Brain microvascular endothelial cell (primary cell): ENCODE measurements around the gene TFB1M.

ENCODE experiments used
- DNase-seq: peaks from one replicate; pipeline ENCODE4 v3.0.0-alpha.2; 2020
- H3K27ac ChIP-seq: fragments of 250-450 bp; sonication (Bioruptor Pico); 2 replicates; pipeline ENCODE4 v1.5.1; 2020; ENCODE audit warnings: mild to moderate bottlenecking, moderate library complexity
- H3K27me3 ChIP-seq: fragments of 250-450 bp; sonication (Bioruptor Pico); replicated peaks from 2 replicates; pipeline ENCODE4 v1.5.1; 2020; ENCODE audit warnings: mild to moderate bottlenecking
- H3K36me3 ChIP-seq: fragments of 250-450 bp; sonication (Bioruptor Pico); replicated peaks from 2 replicates; pipeline ENCODE4 v1.5.1; 2020; ENCODE audit warnings: mild to moderate bottlenecking
- H3K4me3 ChIP-seq: 2 replicates; pipeline ENCODE4 v1.5.1; 2011; ENCODE audit warnings: low read depth, mild to moderate bottlenecking, control low read depth, low read length, moderate library complexity
- CTCF ChIP-seq: IDR thresholded peaks from 2 replicates; pipeline ENCODE4 v1.5.1; 2011; ENCODE audit warnings: low read depth, mild to moderate bottlenecking, moderate library complexity, low read length, control low read depth, inconsistent platforms; ENCODE audit errors: missing control alignments
- in situ Hi-C: cut with HindIII; loops from 2 replicates; pipeline ENCODE4 v1.10.0; 2017; ENCODE audit warnings: low sequenced_read_pairs, low pct_ligation_motif_present

TFB1M gene

GRCh38 chr6:155263373-155264063, 50.8 kb downstream of the TFB1M start, which contains the start of gene CLDN20:
TSS of gene CLDN20 (plus strand) at chr6:155264013. CDS start at chr6:155275720, 11,707 bp downstream.
- Histone ChIP-seq H3K27me3 (no peaks in the 10 kb centered on the region), H3K27ac (no peak within 1 kb of the TSS), H3K36me3 (peaks cover 21% of the 10 kb centered on the region), H3K4me3 (no peak within 1 kb of the TSS)
- no peak for DNase-seq
- in situ Hi-C loops = loop anchor here (25.0 kb wide), 1 partner anchor 326 kb away; no protein-coding TSS in a partner anchor
- TF ChIP-seq CTCF = no peak

GRCh38 chr6:155262655-155263054, 51.6 kb downstream of the TFB1M start:
- no peak for DNase-seq
- Histone ChIP-seq H3K4me3 (no peak overlapping the region), H3K27me3 (no peaks in the 10 kb centered on the region), H3K27ac (no peak overlapping the region), H3K36me3 (peaks cover 25% of the 10 kb centered on the region)
- TF ChIP-seq CTCF = no peak
- in situ Hi-C loops = loop anchor here (25.0 kb wide), 1 partner anchor 325 kb away; no protein-coding TSS in a partner anchor

- H3K27ac ChIP-seq = no peak overlapping the region
- H3K36me3 ChIP-seq = peaks cover 28% of the 10 kb centered on the region
- no peak overlapping the region for H3K4me3 ChIP-seq
- H3K27me3 ChIP-seq = no peaks in the 10 kb centered on the region
- peak; percentile 25 for TF ChIP-seq CTCF
- no peak for DNase-seq
- in situ Hi-C loops = loop anchor here (25.0 kb wide), 1 partner anchor 324 kb away; no protein-coding TSS in a partner anchor
Observed at GRCh38 chr6:155261111-155261900, 53.0 kb downstream of the TFB1M start.

GRCh38 chr6:155260686-155261085, 53.6 kb downstream of the TFB1M start:
- no peak overlapping the region for H3K4me3 ChIP-seq
- DNase-seq = no peak
- no peak for TF ChIP-seq CTCF
- peaks cover 29% of the 10 kb centered on the region for H3K36me3 ChIP-seq
- H3K27ac ChIP-seq = no peak overlapping the region
- in situ Hi-C loops = loop anchor here (25.0 kb wide), 1 partner anchor 323 kb away; no protein-coding TSS in a partner anchor
- no peaks in the 10 kb centered on the region for H3K27me3 ChIP-seq

GRCh38 chr6:155259897-155260296, 54.4 kb downstream of the TFB1M start:
- DNase-seq = no peak
- Histone ChIP-seq H3K27me3 (no peaks in the 10 kb centered on the region), H3K4me3 (no peak overlapping the region), H3K36me3 (peaks cover 33% of the 10 kb centered on the region), H3K27ac (no peak overlapping the region)
- no peak for TF ChIP-seq CTCF
- in situ Hi-C loops = loop anchor here (25.0 kb wide), 1 partner anchor 323 kb away; no protein-coding TSS in a partner anchor
